KBM-7 (cell line): ENCODE results near the gene MAST4.

Source experiments
- DNase-seq: peaks from one replicate; pipeline ENCODE4 v3.0.0-alpha.2; 2015
- in situ Hi-C: fragments of 300-500 bp; cut with MboI; formaldehyde crosslinking; loops from 2 replicates; pipeline ENCODE4 v1.14.3; 2020; ENCODE audit warnings: low sequenced_read_pairs, low pct_unique_long_range_greater_than_20kb, mixed read lengths

MAST4 gene

GRCh38 chr5:66769839-66770617, 173.8 kb downstream of the MAST4 start:
- in situ Hi-C loops, result loop anchor here (25.0 kb wide), 1 partner anchor 458 kb away; no protein-coding TSS in a partner anchor
- DNase-seq, result peak; percentile 21

DNA sequence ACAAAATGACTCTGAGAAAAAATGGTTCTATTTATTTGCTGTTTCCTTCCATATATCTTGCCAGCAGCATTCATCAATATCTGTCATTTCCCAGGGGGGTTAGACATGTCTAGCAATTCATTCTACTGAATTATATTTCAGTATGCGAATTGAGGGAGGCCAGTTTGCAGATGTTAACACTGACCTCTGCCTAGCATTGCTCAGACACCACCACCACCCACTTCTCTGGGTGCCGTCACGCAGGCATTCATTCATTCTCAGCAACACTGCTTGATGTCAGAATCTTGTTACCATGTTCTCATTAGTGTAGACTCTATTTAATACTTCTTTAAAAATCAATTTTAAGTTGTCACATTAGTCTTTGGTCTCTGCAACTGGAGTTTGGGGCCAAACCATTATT, 181.7 kb downstream of the MAST4 start:
- in situ Hi-C loops, result no loop called here

GRCh38 chr5:66779528-66779927, 183.3 kb downstream of the MAST4 start:
- in situ Hi-C loops, result no loop called here
- DNase-seq, result no peak

More for the DNA sequence above, 181.7 kb downstream of the MAST4 start:
- no peak for DNase-seq

GRCh38 chr5:66788556-66788955, 192.4 kb downstream of the MAST4 start:
- in situ Hi-C loops, result no loop called here

GRCh38 chr5:66789434-66789833, 193.2 kb downstream of the MAST4 start:
- DNase-seq, result no peak
- in situ Hi-C loops, result no loop called here

More at GRCh38 chr5:66788556-66788955, 192.4 kb downstream of the MAST4 start:
- no peak for DNase-seq

- in situ Hi-C loops, result no loop called here
- DNase-seq, result no peak
Measured at GRCh38 chr5:66793049-66793448, 196.9 kb downstream of the MAST4 start.

DNA sequence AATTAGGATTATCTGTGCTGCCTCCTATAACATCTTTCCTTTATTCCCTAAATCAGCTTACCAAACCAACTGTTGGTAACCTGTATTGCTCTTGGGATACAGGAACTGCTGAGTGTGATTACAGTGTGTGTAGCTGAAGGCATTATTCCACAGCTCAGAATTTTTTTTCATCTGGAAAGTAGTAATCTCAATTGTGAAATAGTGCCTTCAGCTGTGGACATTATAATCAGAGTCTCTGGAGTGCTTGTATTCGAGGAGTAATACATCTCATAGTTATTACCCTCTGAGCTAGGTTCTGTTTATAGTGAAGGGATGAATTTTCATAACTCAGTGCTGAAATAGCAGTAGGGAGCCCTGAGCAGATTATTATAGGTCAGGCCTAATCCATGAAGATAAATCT, 199.5 kb downstream of the MAST4 start:
- in situ Hi-C loops, result no loop called here
- DNase-seq, result no peak

GRCh38 chr5:66796305-66797292, 200.4 kb downstream of the MAST4 start:
- in situ Hi-C loops, result no loop called here
- DNase-seq, result peak; percentile 8

GRCh38 chr5:66802941-66803340, 206.7 kb downstream of the MAST4 start:
- in situ Hi-C loops, result no loop called here
- no peak for DNase-seq

- in situ Hi-C loops, result no loop called here
Measured at GRCh38 chr5:66805514-66806430, 209.6 kb downstream of the MAST4 start.

GRCh38 chr5:66807743-66808142, 211.6 kb downstream of the MAST4 start:
- in situ Hi-C loops, result no loop called here
- DNase-seq, result no peak

More at GRCh38 chr5:66805514-66806430, 209.6 kb downstream of the MAST4 start:
- no peak for DNase-seq

DNA sequence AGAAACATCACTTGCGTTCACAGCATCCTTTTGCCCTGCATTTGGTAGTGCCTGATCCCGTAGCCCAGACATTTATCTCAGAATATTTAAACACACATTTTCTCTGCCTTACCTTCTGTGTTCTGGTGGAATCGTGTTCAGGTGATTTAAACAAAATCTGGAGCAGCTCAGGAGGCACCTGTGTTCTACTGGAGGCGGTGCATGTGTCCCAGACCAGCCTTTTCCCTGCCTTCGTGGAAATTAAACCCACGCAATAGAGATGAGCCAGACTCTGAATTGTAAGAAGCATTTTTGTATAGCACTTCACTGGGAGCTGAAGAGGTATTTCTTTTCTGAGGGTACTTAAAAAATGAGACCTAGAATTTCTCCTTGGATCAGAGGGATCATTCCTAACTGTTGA, 212.5 kb downstream of the MAST4 start:
- DNase-seq, result no peak
- in situ Hi-C loops, result no loop called here

DNA sequence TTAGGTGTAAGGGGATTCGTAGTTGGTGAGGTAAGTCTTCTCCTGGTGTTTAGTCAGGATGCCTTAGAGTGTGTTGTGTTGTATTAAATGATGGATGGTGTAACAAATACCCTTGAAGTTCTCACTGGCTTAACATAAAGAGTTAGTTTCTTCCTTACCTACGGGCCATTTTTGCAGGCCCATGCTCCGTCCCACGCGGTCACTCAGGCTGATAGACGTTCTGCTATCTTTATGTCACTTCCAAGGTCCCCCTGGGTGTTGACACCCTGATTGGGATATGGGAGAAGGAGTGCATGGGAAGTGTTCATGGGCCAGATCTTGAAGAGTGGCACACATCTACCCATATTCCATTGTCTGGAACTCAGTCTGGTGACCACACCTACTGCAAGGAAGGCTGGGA, 214.0 kb downstream of the MAST4 start:
- in situ Hi-C loops, result no loop called here

GRCh38 chr5:66810848-66811261, 214.7 kb downstream of the MAST4 start:
- in situ Hi-C loops, result no loop called here
- peak; percentile 40 for DNase-seq

More for the DNA sequence above, 214.0 kb downstream of the MAST4 start:
- DNase-seq, result no peak

DNA sequence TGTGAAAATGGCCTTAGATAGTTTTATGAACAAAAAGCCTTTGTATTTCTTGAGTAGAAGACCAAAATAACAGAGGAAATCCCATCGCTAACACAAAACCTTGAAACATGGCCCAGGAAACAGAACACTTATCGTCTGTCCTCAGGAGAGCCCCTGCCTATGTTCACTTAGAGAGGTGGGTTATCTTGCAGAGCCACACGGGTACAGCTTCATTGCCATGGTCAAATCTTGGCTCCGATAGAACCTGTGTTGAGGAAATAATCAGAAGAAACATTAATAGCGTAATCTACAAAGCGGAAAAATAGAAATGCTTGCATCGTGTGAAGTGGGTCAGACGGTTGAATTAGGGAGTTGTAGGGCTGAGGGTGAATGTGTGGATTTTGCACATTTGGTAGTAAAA, 216.1 kb downstream of the MAST4 start:
- in situ Hi-C loops, result no loop called here
- no peak for DNase-seq

DNA sequence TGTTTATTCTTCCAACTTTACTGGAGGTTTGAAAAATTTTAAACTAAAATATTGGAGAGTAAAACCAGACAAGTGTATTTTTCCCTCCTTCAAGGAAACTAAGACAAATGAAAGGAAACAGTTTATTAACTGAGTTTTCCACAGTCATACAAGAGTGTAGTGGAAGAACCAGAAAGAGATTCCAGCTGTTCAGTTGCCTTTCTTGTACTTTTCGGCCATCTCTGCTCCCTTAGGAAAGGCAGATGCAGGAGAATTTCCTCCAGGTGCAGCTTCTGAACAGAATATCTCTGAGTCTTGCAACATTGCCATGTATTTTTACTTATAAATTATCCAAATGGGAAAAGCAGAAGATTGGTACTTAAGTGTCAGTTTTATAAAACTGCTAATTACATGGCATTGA, 217.1 kb downstream of the MAST4 start:
- in situ Hi-C loops, result no loop called here
- DNase-seq, result no peak

DNA sequence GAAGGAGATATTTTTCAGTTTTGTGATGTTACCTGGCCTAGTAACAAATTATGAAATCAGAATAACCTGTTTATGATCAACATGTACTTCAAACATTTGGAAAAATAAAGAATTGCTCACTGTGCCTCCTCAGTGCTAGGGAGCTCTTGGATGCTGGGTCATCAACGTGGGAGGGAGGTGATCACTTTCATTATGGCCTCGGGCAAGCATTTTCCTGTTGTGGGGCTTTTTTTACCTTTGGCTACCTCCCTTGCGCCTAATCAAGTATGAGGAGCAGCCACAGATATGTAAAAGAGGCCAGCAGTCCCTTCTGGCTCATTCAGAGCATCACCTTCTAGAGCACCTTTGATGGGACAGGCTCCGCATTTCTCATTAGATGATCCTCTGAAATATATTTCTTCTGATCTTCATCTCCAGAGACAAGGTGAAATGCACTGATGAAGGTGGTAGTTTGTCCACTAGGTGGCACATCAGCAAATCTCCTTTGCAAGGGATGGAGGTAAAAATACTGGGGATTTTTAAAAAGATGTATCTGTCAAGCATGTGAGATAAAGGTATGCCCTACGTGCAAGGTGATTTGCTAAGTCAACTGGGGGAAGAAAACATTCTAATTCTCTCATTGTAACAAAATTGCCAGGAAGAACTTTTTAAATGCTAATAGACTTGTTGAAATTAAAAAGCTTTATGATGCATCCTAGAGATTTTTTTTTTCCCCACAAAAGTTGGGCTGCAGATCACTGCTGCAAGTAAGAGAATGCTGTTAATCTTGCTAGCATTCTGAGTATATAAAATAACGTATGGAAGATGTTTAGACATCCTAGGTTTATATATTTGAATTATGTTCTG, 218.2 kb downstream of the MAST4 start:
- in situ Hi-C loops, result no loop called here
- DNase-seq, result peak; percentile 36

GRCh38 chr5:66818304-66818934, 222.2 kb downstream of the MAST4 start:
- in situ Hi-C loops, result no loop called here
- no peak for DNase-seq
